GM12872 (cell line): Measurements from ENCODE around the gene SUGCT.

ENCODE experiments used
- CTCF ChIP-seq: IDR thresholded peaks from 3 replicates; pipeline ENCODE4 v1.5.1; 2011; ENCODE audit warnings: low read depth, mild to moderate bottlenecking, low read length, moderate library complexity; ENCODE audit not compliant: insufficient read depth

The SUGCT gene

GRCh38 chr7:40647719-40648118, 512.9 kb downstream of the SUGCT start:
- no peak for TF ChIP-seq CTCF

- TF ChIP-seq CTCF = no peak
These were observed 514.4 kb downstream of the SUGCT start for GRCh38 chr7:40649247-40649646.

GRCh38 chr7:40654171-40654570, 519.4 kb downstream of the SUGCT start:
- no peak for TF ChIP-seq CTCF

- TF ChIP-seq CTCF = no peak
These were observed 520.6 kb downstream of the SUGCT start for GRCh38 chr7:40655426-40655825.

- no peak for TF ChIP-seq CTCF
These were observed 521.5 kb downstream of the SUGCT start for GRCh38 chr7:40656349-40656748.

- no peak for TF ChIP-seq CTCF
These were observed 523.9 kb downstream of the SUGCT start for GRCh38 chr7:40658729-40659128.

GRCh38 chr7:40659231-40659630, 524.4 kb downstream of the SUGCT start:
- TF ChIP-seq CTCF = no peak

- no peak for TF ChIP-seq CTCF
These were observed 538.5 kb downstream of the SUGCT start for GRCh38 chr7:40673285-40673684.
